HL-60 (cell line): Measurements from ENCODE around the gene CSF3.
"Not testable (repeated sequence)": the region's sequence is repeated elsewhere in the genome, so short reads cannot be mapped to it uniquely, and the experiment has no call there.

Source experiments
- DNase-seq, 2 experiments: peaks; one replicate each; pipeline ENCODE4 v3.0.0-alpha.2; 2010 to 2020; ENCODE audit warnings: low read depth in 1 of 2, low spot score in 1 of 2
- H3K27ac ChIP-seq: fragments of 250-450 bp; sonication (Bioruptor Pico); replicated peaks from 2 replicates; pipeline ENCODE4 v1.5.1; 2020; ENCODE audit warnings: mild to moderate bottlenecking, moderate library complexity
- H3K27me3 ChIP-seq: fragments of 250-450 bp; sonication (Bioruptor Pico); 2 replicates; pipeline ENCODE4 v1.5.1; 2021; ENCODE audit warnings: mild to moderate bottlenecking, moderate library complexity; ENCODE audit not compliant: insufficient read depth, poor library complexity, severe bottlenecking
- H3K4me3 ChIP-seq: replicated peaks from 2 replicates; pipeline ENCODE4 v1.5.1; 2011; ENCODE audit warnings: mild to moderate bottlenecking, control low read depth, low read length; ENCODE audit not compliant: insufficient read depth
- GABPA ChIP-seq: IDR thresholded peaks from 2 replicates; pipeline ENCODE4 v1.6.1; 2012; ENCODE audit warnings: low read depth
- POLR2AphosphoS5 ChIP-seq: IDR thresholded peaks from 2 replicates; pipeline ENCODE4 v1.6.1; 2012; ENCODE audit warnings: low read depth
- SPI1 ChIP-seq: IDR thresholded peaks from 2 replicates; pipeline ENCODE4 v1.6.1; 2012; ENCODE audit warnings: low read depth, mild to moderate bottlenecking, borderline replicate concordance
- TF ChIP-seq, protein P1 (sequence below): IDR thresholded peaks from 2 replicates; pipeline ENCODE4 v1.6.1; 2012; ENCODE audit warnings: low read depth; ENCODE audit not compliant: insufficient replicate concordance
- TF ChIP-seq, protein P2 (sequence below): IDR thresholded peaks from one replicate; pipeline ENCODE4 v1.5.1; 2011; ENCODE audit warnings: low read length, control low read depth, inconsistent platforms; ENCODE audit not compliant: insufficient read depth

CSF3 gene

DNA sequence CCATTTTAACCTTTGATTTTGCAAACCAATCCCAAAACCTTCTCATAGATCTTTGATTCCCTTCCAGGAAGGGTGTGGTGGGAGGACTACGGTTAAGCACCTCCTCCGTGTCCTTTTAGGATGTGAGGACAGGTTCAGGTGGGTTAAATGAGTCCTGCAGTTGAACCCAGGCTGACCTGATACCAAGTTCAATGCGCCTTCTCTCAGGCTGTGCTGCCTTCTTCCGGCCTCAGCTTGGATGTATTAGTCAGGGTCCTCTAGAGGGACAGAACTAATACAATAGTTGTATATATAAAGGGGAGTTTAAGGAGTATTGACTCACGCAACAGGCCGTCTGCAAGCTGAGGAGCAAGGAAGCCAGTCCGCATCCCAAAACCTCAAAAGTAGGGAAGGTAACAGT is 10.5 kb upstream of the CSF3 start:
- DNase-seq: no peak
- no peak overlapping the region for H3K27ac ChIP-seq
- TF ChIP-seq SPI1 (no peak), POLR2AphosphoS5 (no peak), GABPA (no peak)
- TF ChIP-seq, protein P1, sequence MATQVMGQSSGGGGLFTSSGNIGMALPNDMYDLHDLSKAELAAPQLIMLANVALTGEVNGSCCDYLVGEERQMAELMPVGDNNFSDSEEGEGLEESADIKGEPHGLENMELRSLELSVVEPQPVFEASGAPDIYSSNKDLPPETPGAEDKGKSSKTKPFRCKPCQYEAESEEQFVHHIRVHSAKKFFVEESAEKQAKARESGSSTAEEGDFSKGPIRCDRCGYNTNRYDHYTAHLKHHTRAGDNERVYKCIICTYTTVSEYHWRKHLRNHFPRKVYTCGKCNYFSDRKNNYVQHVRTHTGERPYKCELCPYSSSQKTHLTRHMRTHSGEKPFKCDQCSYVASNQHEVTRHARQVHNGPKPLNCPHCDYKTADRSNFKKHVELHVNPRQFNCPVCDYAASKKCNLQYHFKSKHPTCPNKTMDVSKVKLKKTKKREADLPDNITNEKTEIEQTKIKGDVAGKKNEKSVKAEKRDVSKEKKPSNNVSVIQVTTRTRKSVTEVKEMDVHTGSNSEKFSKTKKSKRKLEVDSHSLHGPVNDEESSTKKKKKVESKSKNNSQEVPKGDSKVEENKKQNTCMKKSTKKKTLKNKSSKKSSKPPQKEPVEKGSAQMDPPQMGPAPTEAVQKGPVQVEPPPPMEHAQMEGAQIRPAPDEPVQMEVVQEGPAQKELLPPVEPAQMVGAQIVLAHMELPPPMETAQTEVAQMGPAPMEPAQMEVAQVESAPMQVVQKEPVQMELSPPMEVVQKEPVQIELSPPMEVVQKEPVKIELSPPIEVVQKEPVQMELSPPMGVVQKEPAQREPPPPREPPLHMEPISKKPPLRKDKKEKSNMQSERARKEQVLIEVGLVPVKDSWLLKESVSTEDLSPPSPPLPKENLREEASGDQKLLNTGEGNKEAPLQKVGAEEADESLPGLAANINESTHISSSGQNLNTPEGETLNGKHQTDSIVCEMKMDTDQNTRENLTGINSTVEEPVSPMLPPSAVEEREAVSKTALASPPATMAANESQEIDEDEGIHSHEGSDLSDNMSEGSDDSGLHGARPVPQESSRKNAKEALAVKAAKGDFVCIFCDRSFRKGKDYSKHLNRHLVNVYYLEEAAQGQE: no peak
- TF ChIP-seq, protein P2, sequence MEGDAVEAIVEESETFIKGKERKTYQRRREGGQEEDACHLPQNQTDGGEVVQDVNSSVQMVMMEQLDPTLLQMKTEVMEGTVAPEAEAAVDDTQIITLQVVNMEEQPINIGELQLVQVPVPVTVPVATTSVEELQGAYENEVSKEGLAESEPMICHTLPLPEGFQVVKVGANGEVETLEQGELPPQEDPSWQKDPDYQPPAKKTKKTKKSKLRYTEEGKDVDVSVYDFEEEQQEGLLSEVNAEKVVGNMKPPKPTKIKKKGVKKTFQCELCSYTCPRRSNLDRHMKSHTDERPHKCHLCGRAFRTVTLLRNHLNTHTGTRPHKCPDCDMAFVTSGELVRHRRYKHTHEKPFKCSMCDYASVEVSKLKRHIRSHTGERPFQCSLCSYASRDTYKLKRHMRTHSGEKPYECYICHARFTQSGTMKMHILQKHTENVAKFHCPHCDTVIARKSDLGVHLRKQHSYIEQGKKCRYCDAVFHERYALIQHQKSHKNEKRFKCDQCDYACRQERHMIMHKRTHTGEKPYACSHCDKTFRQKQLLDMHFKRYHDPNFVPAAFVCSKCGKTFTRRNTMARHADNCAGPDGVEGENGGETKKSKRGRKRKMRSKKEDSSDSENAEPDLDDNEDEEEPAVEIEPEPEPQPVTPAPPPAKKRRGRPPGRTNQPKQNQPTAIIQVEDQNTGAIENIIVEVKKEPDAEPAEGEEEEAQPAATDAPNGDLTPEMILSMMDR: no peak
- H3K4me3 ChIP-seq: no peak overlapping the region
- no peaks in the 10 kb centered on the region for H3K27me3 ChIP-seq

DNA sequence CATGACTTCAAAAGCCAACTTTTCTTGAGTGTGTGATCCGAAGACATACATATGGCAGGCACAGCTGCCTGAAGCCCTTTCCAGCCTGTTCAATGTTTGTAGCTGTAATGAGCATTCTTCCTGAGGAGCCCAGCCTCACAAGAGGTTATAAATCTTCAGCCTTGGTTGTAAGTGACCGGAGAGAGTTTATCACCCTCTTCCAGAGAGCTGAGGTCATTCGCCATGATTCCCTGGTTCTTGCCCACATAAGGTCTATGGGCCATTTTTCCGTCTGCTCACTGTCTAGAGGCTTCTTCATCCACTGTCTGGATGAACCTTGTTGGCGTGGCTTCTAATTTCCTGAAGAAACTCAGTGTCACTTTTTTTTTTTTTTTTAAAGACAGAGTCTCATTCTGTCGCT is 9.7 kb upstream of the CSF3 start:
- Histone ChIP-seq H3K4me3 (no peak overlapping the region), H3K27ac (no peak overlapping the region)

DNA sequence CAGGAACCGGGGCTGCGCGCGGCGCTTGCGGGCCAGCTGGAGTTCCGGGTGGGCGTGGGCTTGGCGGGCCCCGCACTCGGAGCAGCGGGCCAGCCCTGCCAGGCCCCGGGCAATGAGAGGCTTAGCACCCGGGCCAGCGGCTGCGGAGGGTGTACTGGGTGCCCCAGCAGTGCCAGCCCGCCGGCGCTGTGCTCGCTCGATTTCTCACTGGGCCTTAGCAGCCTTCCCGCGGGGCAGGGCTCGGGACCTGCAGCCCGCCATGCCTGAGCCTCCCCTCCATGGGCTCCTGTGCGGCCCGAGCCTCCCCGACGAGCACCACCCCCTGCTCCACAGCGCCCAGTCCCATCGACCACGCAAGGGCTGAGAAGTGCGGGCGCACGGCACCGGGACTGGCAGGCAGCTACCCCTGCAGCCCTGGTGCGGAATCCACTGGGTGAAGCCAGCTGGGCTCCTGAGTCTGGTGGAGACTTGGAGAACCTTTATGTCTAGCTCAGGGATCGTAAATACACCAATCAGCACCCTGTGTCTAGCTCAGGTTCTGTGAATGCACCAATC is 4.2 kb upstream of the CSF3 start:
- H3K27ac ChIP-seq, H3K27me3 ChIP-seq, DNase-seq, H3K4me3 ChIP-seq: not testable (repeated sequence)

More for the DNA sequence above, 9.7 kb upstream of the CSF3 start:
- TF ChIP-seq SPI1 (no peak), GABPA (no peak)
- TF ChIP-seq, protein P2: no peak
- TF ChIP-seq, protein P1: no peak
- no peak for DNase-seq
- no peaks in the 10 kb centered on the region for H3K27me3 ChIP-seq

DNA sequence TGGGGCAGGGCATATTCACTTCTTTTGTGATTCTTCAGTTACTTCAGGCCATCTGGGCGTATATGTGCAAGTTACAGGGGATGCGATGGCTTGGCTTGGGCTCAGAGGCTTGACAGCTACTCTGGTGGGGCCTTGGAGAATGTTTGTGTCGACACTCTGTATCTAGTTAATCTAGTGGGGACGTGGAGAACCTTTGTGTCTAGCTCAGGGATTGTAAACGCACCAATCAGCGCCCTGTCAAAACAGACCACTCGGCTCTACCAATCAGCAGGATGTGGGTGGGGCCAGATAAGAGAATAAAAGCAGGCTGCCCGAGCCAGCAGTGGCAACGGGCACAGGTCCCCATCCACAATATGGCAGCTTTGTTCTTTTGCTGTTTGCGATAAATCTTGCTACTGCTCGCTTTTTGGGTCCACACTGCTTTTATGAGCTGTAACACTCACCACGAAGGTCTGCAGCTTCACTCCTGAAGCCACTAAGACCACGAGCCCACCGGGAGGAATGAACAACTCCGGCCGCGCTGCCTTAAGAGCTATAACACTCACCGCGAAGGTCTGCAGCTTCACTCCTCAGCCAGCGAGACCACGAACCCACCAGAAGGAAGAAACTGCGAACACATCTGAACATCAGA is 3.1 kb upstream of the CSF3 start:
- H3K4me3 ChIP-seq, DNase-seq, H3K27ac ChIP-seq, H3K27me3 ChIP-seq: not testable (repeated sequence)

DNA sequence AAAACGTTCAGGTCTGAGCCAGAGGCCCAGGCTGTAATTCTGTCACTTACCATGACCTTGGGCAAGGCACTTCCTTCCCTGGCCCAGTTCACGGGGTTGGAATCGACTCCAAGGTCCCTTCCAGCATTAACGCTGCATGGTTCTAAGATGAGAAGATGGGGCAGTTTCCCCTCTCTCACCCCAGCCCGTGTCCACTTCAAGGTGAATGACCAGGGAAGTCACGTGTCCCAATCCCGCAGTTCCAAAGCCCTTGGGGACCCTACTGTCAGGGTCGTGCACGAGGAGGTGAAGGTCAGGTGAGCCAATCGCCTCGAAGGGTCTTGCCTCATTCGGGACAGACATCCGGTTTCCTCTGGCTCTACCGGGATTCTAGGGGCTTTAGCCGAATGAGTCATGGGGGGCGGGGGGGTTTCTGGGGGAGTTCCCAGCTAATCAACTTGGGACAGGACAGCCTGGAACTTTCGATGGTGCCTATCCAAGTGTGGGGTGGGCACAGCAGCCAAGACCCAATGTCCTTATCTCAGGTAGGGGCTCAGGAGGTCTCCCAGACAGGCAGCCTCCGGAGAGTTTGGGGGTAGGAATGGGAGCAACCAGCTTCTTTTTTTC is 762 bp upstream of the CSF3 start:
- TF ChIP-seq GABPA (no peak), SPI1 (no peak), POLR2AphosphoS5 (no peak)
- TF ChIP-seq, protein P1: no peak
- TF ChIP-seq, protein P2: no peak
- H3K4me3 ChIP-seq: no peak overlapping the region
- peaks cover 2% of the 10 kb centered on the region for H3K27me3 ChIP-seq
- no peak overlapping the region for H3K27ac ChIP-seq
- DNase-seq: no peak
